22Rv1 (cell line): Measurements from ENCODE around the gene RFC4.

ENCODE experiments used
- ZFX ChIP-seq: fragments of 450-650 bp; IDR thresholded peaks from 2 replicates; pipeline ENCODE4 v1.6.1; 2017; ENCODE audit warnings: antibody characterized with exemption, borderline replicate concordance
- TF ChIP-seq, protein P1 (sequence below): fragments of 450-650 bp; IDR thresholded peaks from 2 replicates; pipeline ENCODE4 v1.5.1; 2017; ENCODE audit warnings: mild to moderate bottlenecking

DNA sequence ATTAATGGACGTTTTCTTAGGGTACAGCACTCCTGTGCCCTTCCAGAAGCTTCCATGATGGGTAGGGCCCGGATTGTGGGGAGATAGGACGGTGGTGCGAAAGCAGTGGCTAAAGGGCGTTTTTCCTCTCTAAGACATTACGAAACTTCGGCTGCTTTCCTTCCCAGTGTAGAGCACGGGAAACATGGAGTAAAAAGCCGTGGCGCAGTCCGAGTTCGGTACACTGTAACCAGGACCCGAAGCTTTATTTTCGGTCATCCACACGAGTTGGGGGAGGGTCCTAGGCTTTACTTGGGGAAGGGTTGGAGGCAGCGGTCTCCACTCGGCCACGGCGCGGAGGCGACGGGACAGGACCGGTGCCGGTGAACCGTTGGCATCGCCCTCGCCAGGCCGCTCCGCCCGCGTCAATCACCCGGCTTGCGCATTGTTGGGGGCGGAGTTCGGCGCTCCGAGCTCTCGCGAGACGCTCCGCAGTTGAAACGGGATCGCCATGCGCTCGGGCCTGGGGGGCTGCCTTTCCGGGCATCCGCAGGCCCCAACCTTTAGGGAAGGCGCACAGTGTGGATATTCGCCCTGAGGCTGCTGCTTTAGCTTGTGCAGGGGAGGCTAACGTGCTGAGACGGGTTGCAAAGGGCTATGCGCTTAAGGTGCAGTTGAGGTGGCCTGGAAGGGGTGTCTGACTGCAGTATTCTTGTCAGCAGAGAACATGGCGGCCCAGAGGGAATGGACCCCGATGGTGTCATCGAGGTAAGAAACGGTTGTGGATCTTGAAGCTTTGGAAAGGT, 22.4 kb downstream of the RFC4 start:
- TF ChIP-seq, protein P1, sequence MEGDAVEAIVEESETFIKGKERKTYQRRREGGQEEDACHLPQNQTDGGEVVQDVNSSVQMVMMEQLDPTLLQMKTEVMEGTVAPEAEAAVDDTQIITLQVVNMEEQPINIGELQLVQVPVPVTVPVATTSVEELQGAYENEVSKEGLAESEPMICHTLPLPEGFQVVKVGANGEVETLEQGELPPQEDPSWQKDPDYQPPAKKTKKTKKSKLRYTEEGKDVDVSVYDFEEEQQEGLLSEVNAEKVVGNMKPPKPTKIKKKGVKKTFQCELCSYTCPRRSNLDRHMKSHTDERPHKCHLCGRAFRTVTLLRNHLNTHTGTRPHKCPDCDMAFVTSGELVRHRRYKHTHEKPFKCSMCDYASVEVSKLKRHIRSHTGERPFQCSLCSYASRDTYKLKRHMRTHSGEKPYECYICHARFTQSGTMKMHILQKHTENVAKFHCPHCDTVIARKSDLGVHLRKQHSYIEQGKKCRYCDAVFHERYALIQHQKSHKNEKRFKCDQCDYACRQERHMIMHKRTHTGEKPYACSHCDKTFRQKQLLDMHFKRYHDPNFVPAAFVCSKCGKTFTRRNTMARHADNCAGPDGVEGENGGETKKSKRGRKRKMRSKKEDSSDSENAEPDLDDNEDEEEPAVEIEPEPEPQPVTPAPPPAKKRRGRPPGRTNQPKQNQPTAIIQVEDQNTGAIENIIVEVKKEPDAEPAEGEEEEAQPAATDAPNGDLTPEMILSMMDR: no peak
- TF ChIP-seq ZFX: no peak
